Measurements from ENCODE around the gene CTNNA3. TPM values are rescaled to one million over a fixed set of nuclear protein-coding genes. Genes with fewer than 3 reads are reported as not detected.

CTNNA3 gene
- total and polyA plus RNA-seq, 2 donors (not counting 1 experiment from before 2014, with no cell fraction given): not detected

- Histone ChIP-seq H3K27ac (ENCODE audit: insufficient read depth, low read length) (no peak overlapping the region), H2AFZ (ENCODE audit: low read length) (no peak overlapping the region), H3K79me2 (ENCODE audit: control insufficient read depth, insufficient read depth, low read length) (no peaks in the 10 kb centered on the region), H3K36me3 (ENCODE audit: control insufficient read depth, insufficient read depth, low read length) (no peaks in the 10 kb centered on the region), H3K27me3 (ENCODE audit: control insufficient read depth, insufficient read depth, low read length) (no peaks in the 10 kb centered on the region), H3K9ac (ENCODE audit: insufficient read depth, low read length) (no peak overlapping the region), H3K4me3 (replicated peaks in 1 of 4; ENCODE audit: control extremely low read depth in 1 of 4, insufficient read depth in 1 of 4, low read depth in 3 of 4, low read length in 4 of 4) (no peak overlapping the region), H4K20me1 (ENCODE audit: control insufficient read depth, extremely low read depth, insufficient read depth, low read length) (no peaks in the 10 kb centered on the region), H3K4me2 (ENCODE audit: extremely low read depth, insufficient read depth, low read length) (no peak overlapping the region), H3K9me3 (ENCODE audit: control insufficient read depth, insufficient read depth, low read depth, low read length) (no peaks in the 10 kb centered on the region), H3K4me1 (ENCODE audit: control insufficient read depth, extremely low read depth, insufficient read depth, low read length) (no peaks in the 10 kb centered on the region)
- TF ChIP-seq CTCF (conservative IDR thresholded peaks at IDR 0.05 in 1 of 2, IDR thresholded peaks at IDR 0.05 in 1 of 2; ENCODE audit: low read depth in 1 of 2, low read length in 2 of 2) (no peak), EZH2 (IDR thresholded peaks at IDR 0.05; ENCODE audit: low read length, missing control alignments) (no peak)
- DNase-seq (ENCODE audit: low read depth in 2 of 2): no peak
Measured at GRCh38 chr10:66941491-66941890, 754.5 kb downstream of the CTNNA3 start.

- Histone ChIP-seq H3K27me3 (ENCODE audit: control insufficient read depth, insufficient read depth, low read length) (no peaks in the 10 kb centered on the region), H4K20me1 (ENCODE audit: control insufficient read depth, extremely low read depth, insufficient read depth, low read length) (no peaks in the 10 kb centered on the region), H3K4me2 (ENCODE audit: extremely low read depth, insufficient read depth, low read length) (no peak overlapping the region), H3K4me1 (ENCODE audit: control insufficient read depth, extremely low read depth, insufficient read depth, low read length) (no peaks in the 10 kb centered on the region), H3K36me3 (ENCODE audit: control insufficient read depth, insufficient read depth, low read length) (no peaks in the 10 kb centered on the region), H3K79me2 (ENCODE audit: control insufficient read depth, insufficient read depth, low read length) (no peaks in the 10 kb centered on the region), H3K9me3 (ENCODE audit: control insufficient read depth, insufficient read depth, low read depth, low read length) (no peaks in the 10 kb centered on the region), H3K9ac (ENCODE audit: insufficient read depth, low read length) (no peak overlapping the region), H3K27ac (ENCODE audit: insufficient read depth, low read length) (no peak overlapping the region), H2AFZ (ENCODE audit: low read length) (no peak overlapping the region), H3K4me3 (replicated peaks in 1 of 4; ENCODE audit: control extremely low read depth in 1 of 4, insufficient read depth in 1 of 4, low read depth in 3 of 4, low read length in 4 of 4) (no peak overlapping the region)
- no peak for DNase-seq (ENCODE audit: low read depth in 2 of 2)
- no peak for TF ChIP-seq CTCF (conservative IDR thresholded peaks at IDR 0.05 in 1 of 2, IDR thresholded peaks at IDR 0.05 in 1 of 2; ENCODE audit: low read depth in 1 of 2, low read length in 2 of 2)
- no peak for TF ChIP-seq EZH2 (IDR thresholded peaks at IDR 0.05; ENCODE audit: low read length, missing control alignments)
Measured at GRCh38 chr10:66940965-66941364, 755.0 kb downstream of the CTNNA3 start.

GRCh38 chr10:66934711-66935110 is 761.3 kb downstream of the CTNNA3 start:
- no peak for TF ChIP-seq EZH2 (IDR thresholded peaks at IDR 0.05; ENCODE audit: low read length, missing control alignments)
- TF ChIP-seq CTCF (conservative IDR thresholded peaks at IDR 0.05 in 1 of 2, IDR thresholded peaks at IDR 0.05 in 1 of 2; ENCODE audit: low read depth in 1 of 2, low read length in 2 of 2): no peak
- no peak overlapping the region for H3K27ac ChIP-seq (ENCODE audit: insufficient read depth, low read length)
- no peak overlapping the region for H3K9ac ChIP-seq (ENCODE audit: insufficient read depth, low read length)
- H3K9me3 ChIP-seq (ENCODE audit: control insufficient read depth, insufficient read depth, low read depth, low read length): no peaks in the 10 kb centered on the region
- H3K4me3 ChIP-seq (replicated peaks in 1 of 4; ENCODE audit: control extremely low read depth in 1 of 4, insufficient read depth in 1 of 4, low read depth in 3 of 4, low read length in 4 of 4): no peak overlapping the region
- H3K36me3 ChIP-seq (ENCODE audit: control insufficient read depth, insufficient read depth, low read length): no peaks in the 10 kb centered on the region
- H4K20me1 ChIP-seq (ENCODE audit: control insufficient read depth, extremely low read depth, insufficient read depth, low read length): no peaks in the 10 kb centered on the region
- no peaks in the 10 kb centered on the region for H3K4me1 ChIP-seq (ENCODE audit: control insufficient read depth, extremely low read depth, insufficient read depth, low read length)
- no peaks in the 10 kb centered on the region for H3K79me2 ChIP-seq (ENCODE audit: control insufficient read depth, insufficient read depth, low read length)
- no peak overlapping the region for H2AFZ ChIP-seq (ENCODE audit: low read length)
- no peaks in the 10 kb centered on the region for H3K27me3 ChIP-seq (ENCODE audit: control insufficient read depth, insufficient read depth, low read length)
- DNase-seq (ENCODE audit: low read depth in 2 of 2): no peak
- no peak overlapping the region for H3K4me2 ChIP-seq (ENCODE audit: extremely low read depth, insufficient read depth, low read length)
